Activated naive CD8-positive, alpha-beta T cell treated with anti-CD3 and anti-CD28 coated beads for 36 hours (primary cell): Measurements from ENCODE around the gene ALKBH6. TPM values are rescaled to one million over a fixed set of nuclear protein-coding genes. Genes with fewer than 3 reads are reported as not detected.
"Not testable (repeated sequence)": the region's sequence is repeated elsewhere in the genome, so short reads cannot be mapped to it uniquely, and the experiment has no call there.

ENCODE experiments used
- DNase-seq: peaks from one replicate; pipeline ENCODE4 v3.0.0; 2021
- H3K27ac Mint-ChIP-seq: one replicate; pipeline ENCODE4 v1.8.0; 2022; ENCODE audit warnings: mild to moderate bottlenecking, moderate library complexity, mixed read lengths
- H3K27me3 Mint-ChIP-seq: one replicate; pipeline ENCODE4 v1.8.0; 2022; ENCODE audit warnings: mild to moderate bottlenecking, mixed read lengths
- H3K36me3 Mint-ChIP-seq: one replicate; pipeline ENCODE4 v1.8.0; 2021; ENCODE audit warnings: mild to moderate bottlenecking, mixed read lengths
- H3K4me1 Mint-ChIP-seq: one replicate; pipeline ENCODE4 v1.8.0; 2021; ENCODE audit warnings: mixed read lengths
- H3K4me3 Mint-ChIP-seq: one replicate; pipeline ENCODE4 v1.8.0; 2022; ENCODE audit warnings: mild to moderate bottlenecking, moderate library complexity, mixed read lengths
- H3K9me3 Mint-ChIP-seq: one replicate; pipeline ENCODE4 v1.8.0; 2022; ENCODE audit warnings: mixed read lengths
- total RNA-seq, 2 experiments: library from RNA; stranded (reverse); gene quantifications; one replicate each; pipeline ENCODE4 v1.2.3, GENCODE V29; 2021

ALKBH6 gene
- total RNA-seq, 2 experiments from 2014 or later, result 35.0 to 35.5 TPM

GRCh38 chr19:35990771-35991730 is 23.0 kb downstream of the ALKBH6 start:
- peaks cover 11% of the 10 kb centered on the region for H3K4me1 Mint-ChIP-seq
- H3K27me3 Mint-ChIP-seq, result peaks cover 21% of the 10 kb centered on the region
- no peak overlapping the region for H3K27ac Mint-ChIP-seq
- no peak for DNase-seq
- peaks cover 4% of the 10 kb centered on the region for H3K36me3 Mint-ChIP-seq
- H3K4me3 Mint-ChIP-seq, result no peak overlapping the region
- peaks cover 1% of the 10 kb centered on the region for H3K9me3 Mint-ChIP-seq

- Mint-ChIP-seq H3K9me3 (peaks cover 1% of the 10 kb centered on the region), H3K36me3 (no peaks in the 10 kb centered on the region), H3K27me3 (peaks cover 30% of the 10 kb centered on the region), H3K4me3 (no peak overlapping the region), H3K4me1 (peaks cover 6% of the 10 kb centered on the region), H3K27ac (no peak overlapping the region)
- no peak for DNase-seq
These were observed 23.9 kb downstream of the ALKBH6 start for GRCh38 chr19:35990156-35990555.

- Mint-ChIP-seq H3K27ac (no peak overlapping the region), H3K4me3 (no peak overlapping the region), H3K9me3 (peaks cover 1% of the 10 kb centered on the region), H3K27me3 (peaks cover 38% of the 10 kb centered on the region), H3K4me1 (peaks cover 2% of the 10 kb centered on the region), H3K36me3 (no peaks in the 10 kb centered on the region)
- DNase-seq, result no peak
These were observed 25.2 kb downstream of the ALKBH6 start for GRCh38 chr19:35988824-35989223.

- Mint-ChIP-seq H3K4me1 (peaks cover 2% of the 10 kb centered on the region), H3K4me3 (no peak overlapping the region), H3K9me3 (peaks cover 1% of the 10 kb centered on the region), H3K27me3 (peaks cover 48% of the 10 kb centered on the region), H3K27ac (no peak overlapping the region), H3K36me3 (no peaks in the 10 kb centered on the region)
- no peak for DNase-seq
These were observed 26.5 kb downstream of the ALKBH6 start for GRCh38 chr19:35987571-35987896.

GRCh38 chr19:35986664-35987570 is 27.1 kb downstream of the ALKBH6 start:
- Mint-ChIP-seq H3K9me3 (peaks cover 1% of the 10 kb centered on the region), H3K27ac (no peak overlapping the region), H3K4me1 (peaks cover 2% of the 10 kb centered on the region), H3K27me3 (peaks cover 48% of the 10 kb centered on the region), H3K4me3 (peak overlapping the region; percentile 71), H3K36me3 (no peaks in the 10 kb centered on the region)
- DNase-seq, result peak; percentile 28

- Mint-ChIP-seq H3K36me3 (no peaks in the 10 kb centered on the region), H3K9me3 (peaks cover 1% of the 10 kb centered on the region), H3K4me1 (peaks cover 2% of the 10 kb centered on the region), H3K4me3 (no peak overlapping the region), H3K27me3 (peaks cover 48% of the 10 kb centered on the region), H3K27ac (no peak overlapping the region)
- no peak for DNase-seq
These were observed 27.9 kb downstream of the ALKBH6 start for GRCh38 chr19:35986111-35986510.

- Mint-ChIP-seq H3K9me3 (peaks cover 1% of the 10 kb centered on the region), H3K36me3 (no peaks in the 10 kb centered on the region), H3K4me1 (peaks cover 2% of the 10 kb centered on the region), H3K4me3 (no peak overlapping the region), H3K27me3 (peaks cover 60% of the 10 kb centered on the region), H3K27ac (no peak overlapping the region)
- DNase-seq, result no peak
These were observed 30.8 kb downstream of the ALKBH6 start for GRCh38 chr19:35983177-35983576.

GRCh38 chr19:35980997-35981396 is 33.0 kb downstream of the ALKBH6 start:
- H3K4me1 Mint-ChIP-seq, H3K36me3 Mint-ChIP-seq, H3K9me3 Mint-ChIP-seq, H3K4me3 Mint-ChIP-seq, H3K27ac Mint-ChIP-seq, DNase-seq: not testable (repeated sequence)
- peaks cover 50% of the 10 kb centered on the region for H3K27me3 Mint-ChIP-seq

GRCh38 chr19:35978832-35979365 is 35.1 kb downstream of the ALKBH6 start:
- Mint-ChIP-seq H3K27me3 (peaks cover 39% of the 10 kb centered on the region), H3K4me3 (no peak overlapping the region), H3K27ac (no peak overlapping the region), H3K36me3 (no peaks in the 10 kb centered on the region), H3K4me1 (no peaks in the 10 kb centered on the region), H3K9me3 (no peaks in the 10 kb centered on the region)
- no peak for DNase-seq

- Mint-ChIP-seq H3K4me3 (no peak overlapping the region), H3K9me3 (no peaks in the 10 kb centered on the region), H3K36me3 (no peaks in the 10 kb centered on the region), H3K4me1 (no peaks in the 10 kb centered on the region), H3K27ac (no peak overlapping the region), H3K27me3 (peaks cover 39% of the 10 kb centered on the region)
- no peak for DNase-seq
These were observed 35.7 kb downstream of the ALKBH6 start for GRCh38 chr19:35978271-35978670.

GRCh38 chr19:35977446-35978222 is 36.4 kb downstream of the ALKBH6 start:
- Mint-ChIP-seq H3K4me1 (no peaks in the 10 kb centered on the region), H3K9me3 (no peaks in the 10 kb centered on the region), H3K27me3 (peaks cover 34% of the 10 kb centered on the region), H3K27ac (no peak overlapping the region), H3K4me3 (no peak overlapping the region), H3K36me3 (no peaks in the 10 kb centered on the region)
- DNase-seq, result peak; percentile 53

GRCh38 chr19:35975608-35976214 is 38.3 kb downstream of the ALKBH6 start:
- Mint-ChIP-seq H3K27me3 (peaks cover 30% of the 10 kb centered on the region), H3K36me3 (no peaks in the 10 kb centered on the region), H3K4me1 (no peaks in the 10 kb centered on the region), H3K27ac (no peak overlapping the region), H3K4me3 (no peak overlapping the region), H3K9me3 (no peaks in the 10 kb centered on the region)
- DNase-seq, result no peak

GRCh38 chr19:35973487-35973886 is 40.5 kb downstream of the ALKBH6 start:
- H3K36me3 Mint-ChIP-seq, result no peaks in the 10 kb centered on the region
- no peaks in the 10 kb centered on the region for H3K9me3 Mint-ChIP-seq
- H3K27ac Mint-ChIP-seq, result no peak overlapping the region
- no peak for DNase-seq
- H3K4me1 Mint-ChIP-seq, result peaks cover 2% of the 10 kb centered on the region
- H3K4me3 Mint-ChIP-seq, result no peak overlapping the region
- peaks cover 21% of the 10 kb centered on the region for H3K27me3 Mint-ChIP-seq

- DNase-seq, result no peak
- H3K36me3 Mint-ChIP-seq, result no peaks in the 10 kb centered on the region
- peaks cover 4% of the 10 kb centered on the region for H3K27me3 Mint-ChIP-seq
- no peak overlapping the region for H3K27ac Mint-ChIP-seq
- no peak overlapping the region for H3K4me3 Mint-ChIP-seq
- H3K9me3 Mint-ChIP-seq, result no peaks in the 10 kb centered on the region
- peaks cover 2% of the 10 kb centered on the region for H3K4me1 Mint-ChIP-seq
These were observed 47.2 kb downstream of the ALKBH6 start for GRCh38 chr19:35966771-35967170.
